Esophagus squamous epithelium (tissue), 5 donors: ENCODE results near the gene TSPO. TPM values are rescaled to one million over a fixed set of nuclear protein-coding genes. Genes with fewer than 3 reads are reported as not detected.

Source experiments
- DNase-seq: peaks from one replicate; lab custom pipeline; 2025; lab: John Stamatoyannopoulos, UW
- H3K27ac ChIP-seq, 4 donors: fragments of 200-600 bp; sonication (generic); one replicate each; pipeline ENCODE4 v1.5.1; 2016 to 2019; ENCODE audit warnings: mild to moderate bottlenecking in 1 of 4
- H3K27me3 ChIP-seq, 4 donors: fragments of 200-600 bp; sonication (generic); 1 replicate in 3 of 4; 2 replicates in 1 of 4; pipeline versions ENCODE4 v1.5.1 to v1.6.0; 2017 to 2021; ENCODE audit warnings: antibody characterized with exemption in 1 of 4
- H3K36me3 ChIP-seq, 3 donors: fragments of 200-600 bp; sonication (generic); one replicate each; pipeline ENCODE4 v1.5.1; 2016 to 2019
- H3K4me1 ChIP-seq, 3 donors: fragments of 200-600 bp; sonication (generic); one replicate each; pipeline ENCODE4 v1.5.1; 2017 to 2019
- H3K4me3 ChIP-seq, 4 donors: fragments of 200-600 bp; sonication (generic); 1 replicate in 3 of 4; 2 replicates in 1 of 4; pipeline ENCODE4 v1.5.1; 2016 to 2019; ENCODE audit warnings: mild to moderate bottlenecking in 2 of 4, moderate library complexity in 1 of 4
- H3K9me3 ChIP-seq, 3 donors: fragments of 200-600 bp; sonication (generic); one replicate each; pipeline ENCODE4 v1.5.1; 2016 to 2019
- POLR2A ChIP-seq, 4 donors: fragments of 450-650 bp; IDR thresholded peaks; one replicate each; pipeline ENCODE4 v1.6.1; 2017; ENCODE audit warnings: antibody characterized with exemption in 4 of 4, mild to moderate bottlenecking in 4 of 4, moderate library complexity in 3 of 4
- WGBS, 2 donors: methylation state at CpG; one replicate each; pipeline ENCODE4 v1.1.5; 2018; 5-methylcytosine and 5-hydroxymethylcytosine counted together
- intact Hi-C: fragments of 100-400 bp; cut with DNase I; formaldehyde crosslinking; loops from one replicate; pipeline ENCODE4 v1.15.0; 2022
- total RNA-seq, 4 donors: library from RNA; depleted of rRNA; stranded (reverse); fragments of >200 nt; gene quantifications; one replicate each; pipeline ENCODE4 v1.1.0, GENCODE V29; 2016
- TF ChIP-seq, protein P1 (sequence below), 6 experiments: fragments of 450-650 bp in 4 of 6; fragments of 200-600 bp in 2 of 6; sonication (generic) in 2 of 6; IDR thresholded peaks; one replicate each; pipeline ENCODE4 v1.5.1; 2016 to 2019; ENCODE audit warnings: antibody characterized with exemption in 6 of 6, mild to moderate bottlenecking in 4 of 6, moderate library complexity in 4 of 6
- donor health status: DM: yes; HTN: yes; CAD: no.

TSPO gene
- total RNA-seq, 4 donors from 2014 or later: 737 to 1,827 (median 875) TPM

DNA sequence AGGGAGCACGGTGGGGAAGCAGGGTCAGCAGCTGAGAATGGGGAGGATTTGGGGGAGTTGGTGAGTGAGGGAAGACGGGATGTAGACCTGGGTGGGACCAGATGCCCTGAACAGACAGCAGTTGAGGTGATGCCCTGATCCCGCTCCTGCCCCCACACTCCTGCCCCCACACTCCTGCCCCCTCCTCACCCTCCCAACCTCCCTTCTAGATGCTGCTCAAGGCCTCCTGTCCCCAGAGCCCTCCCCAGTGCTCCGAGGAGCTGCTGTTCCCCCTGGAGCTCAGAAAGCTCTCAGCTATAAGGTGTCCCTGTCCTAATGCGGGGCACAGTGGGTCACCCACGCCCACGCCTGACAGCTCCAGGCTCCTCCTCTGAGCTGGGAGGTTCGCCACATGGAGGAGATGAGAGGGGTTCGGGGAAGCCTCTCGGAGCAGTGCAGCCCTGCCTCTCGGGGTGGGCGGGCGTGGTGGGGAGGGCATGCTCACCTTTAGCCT, 60.6 kb downstream of the TSPO start:
- no peak overlapping the region for H3K4me3 ChIP-seq
- no peak overlapping the region for H3K27ac ChIP-seq
- intact Hi-C loops: no loop called here
- no peaks in the 10 kb centered on the region for H3K36me3 ChIP-seq
- H3K9me3 ChIP-seq: no peaks in the 10 kb centered on the region
- no peak for TF ChIP-seq POLR2A (IDR thresholded peaks at IDR 0.05)
- TF ChIP-seq, protein P1, sequence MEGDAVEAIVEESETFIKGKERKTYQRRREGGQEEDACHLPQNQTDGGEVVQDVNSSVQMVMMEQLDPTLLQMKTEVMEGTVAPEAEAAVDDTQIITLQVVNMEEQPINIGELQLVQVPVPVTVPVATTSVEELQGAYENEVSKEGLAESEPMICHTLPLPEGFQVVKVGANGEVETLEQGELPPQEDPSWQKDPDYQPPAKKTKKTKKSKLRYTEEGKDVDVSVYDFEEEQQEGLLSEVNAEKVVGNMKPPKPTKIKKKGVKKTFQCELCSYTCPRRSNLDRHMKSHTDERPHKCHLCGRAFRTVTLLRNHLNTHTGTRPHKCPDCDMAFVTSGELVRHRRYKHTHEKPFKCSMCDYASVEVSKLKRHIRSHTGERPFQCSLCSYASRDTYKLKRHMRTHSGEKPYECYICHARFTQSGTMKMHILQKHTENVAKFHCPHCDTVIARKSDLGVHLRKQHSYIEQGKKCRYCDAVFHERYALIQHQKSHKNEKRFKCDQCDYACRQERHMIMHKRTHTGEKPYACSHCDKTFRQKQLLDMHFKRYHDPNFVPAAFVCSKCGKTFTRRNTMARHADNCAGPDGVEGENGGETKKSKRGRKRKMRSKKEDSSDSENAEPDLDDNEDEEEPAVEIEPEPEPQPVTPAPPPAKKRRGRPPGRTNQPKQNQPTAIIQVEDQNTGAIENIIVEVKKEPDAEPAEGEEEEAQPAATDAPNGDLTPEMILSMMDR (IDR thresholded peaks at IDR 0.05): no peak
- H3K27me3 ChIP-seq: no peaks in the 10 kb centered on the region
- 76% methylated on average over 3 of the region's 13 CpGs; no CpG with 5 or more reads in 1 of the 2 donors for WGBS, 2 donors
- no peak for DNase-seq
- H3K4me1 ChIP-seq: peaks cover 0 to 3% (median 0%) of the 10 kb centered on the region in 3 donors

DNA sequence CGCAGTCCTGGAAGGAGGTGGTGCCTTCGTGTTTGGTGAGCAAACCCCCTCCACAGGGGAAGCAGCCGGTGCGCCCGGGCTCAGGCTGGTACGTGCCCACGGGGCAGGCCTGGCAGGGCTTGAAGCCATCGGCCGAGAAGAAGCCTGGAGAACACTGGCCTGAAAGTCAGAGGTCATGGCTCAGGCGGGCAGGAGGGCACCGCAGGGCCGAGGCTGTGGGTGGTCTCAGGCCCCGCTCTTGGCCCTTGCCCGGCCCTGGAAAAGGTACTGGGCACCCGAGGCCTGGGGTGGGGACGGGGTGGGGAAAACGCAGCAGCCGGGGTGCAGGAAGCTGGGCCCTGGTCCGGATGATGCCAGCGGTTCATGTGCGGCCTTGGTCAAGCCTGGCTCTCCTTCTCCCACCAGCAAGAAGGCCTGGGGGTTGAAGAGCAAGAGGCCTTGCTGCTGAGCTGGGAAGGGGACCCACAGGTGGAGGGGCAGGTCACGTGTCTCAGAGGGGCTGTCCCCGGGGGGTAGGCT, 61.1 kb downstream of the TSPO start:
- no peak overlapping the region for H3K27ac ChIP-seq
- no peak for DNase-seq
- no peaks in the 10 kb centered on the region for H3K9me3 ChIP-seq
- TF ChIP-seq, protein P1 (IDR thresholded peaks at IDR 0.05): no peak
- TF ChIP-seq POLR2A (IDR thresholded peaks at IDR 0.05): no peak
- H3K27me3 ChIP-seq: peaks cover 0 to 4% (median 0%) of the 10 kb centered on the region in 4 donors
- WGBS, 2 donors: 83 to 90% methylated on average over 2 to 5 of the region's 23 CpGs
- no peak overlapping the region for H3K4me3 ChIP-seq
- H3K4me1 ChIP-seq: peaks cover 0 to 3% (median 0%) of the 10 kb centered on the region in 3 donors
- intact Hi-C loops: no loop called here
- H3K36me3 ChIP-seq: no peaks in the 10 kb centered on the region

Other genes with a start within 250 kb of the TSPO start
- 10 to 100 TPM; 25.8 to 46.0 (median 27.8) TPM for gene PACSIN2, start 136.4 kb upstream of the TSPO start, total RNA-seq
- gene TTLL1, start 62.2 kb upstream of the TSPO start, total RNA-seq: 1 to 10 TPM; 1.8 to 7.2 (median 3.4) TPM
- 10 to 100 TPM in 3 of 4 donors, 1 to 10 TPM in 1; 6.1 to 15.6 (median 13.5) TPM for gene BIK, start 40.8 kb upstream of the TSPO start, total RNA-seq
- 10 to 100 TPM; 17.1 to 26.7 (median 22.1) TPM for gene MCAT, start 8.2 kb upstream of the TSPO start, total RNA-seq
- 100 to 1,000 TPM; 109 to 211 (median 122) TPM for gene TTLL12, start 35.6 kb downstream of the TSPO start, total RNA-seq
- 1 to 10 TPM in 3 of 4 donors, under 1 TPM in 1; 0.38 to 4.0 (median 2.1) TPM for gene SCUBE1, start 191.8 kb downstream of the TSPO start, total RNA-seq